Ovary (tissue), 10 donors: ENCODE measurements around the gene PTDSS2. TPM values are rescaled to one million over a fixed set of nuclear protein-coding genes. Genes with fewer than 3 reads are reported as not detected.
"Not testable (repeated sequence)": the region's sequence is repeated elsewhere in the genome, so short reads cannot be mapped to it uniquely, and the experiment has no call there.

ENCODE experiments used
- DNase-seq, 5 donors: peaks; one replicate each; pipeline ENCODE4 v3.0.0-alpha.2; 2019 to 2020
- H3K27ac ChIP-seq, 2 donors: fragments of 200-600 bp; one replicate each; pipeline versions ENCODE4 v1.5.1 to v1.8.0; 2019 to 2022
- H3K27me3 ChIP-seq: fragments of 200-600 bp; one replicate; pipeline ENCODE4 v1.8.0; 2022
- H3K36me3 ChIP-seq: fragments of 200-600 bp; sonication (generic); one replicate; pipeline ENCODE4 v1.5.1; 2019
- H3K4me1 ChIP-seq: one replicate; pipeline ENCODE4 v1.8.1; 2013; ENCODE audit warnings: mild to moderate bottlenecking, moderate library complexity; ENCODE audit not compliant: insufficient read depth
- H3K4me3 ChIP-seq: fragments of 200-600 bp; sonication (generic); one replicate; pipeline ENCODE4 v1.5.1; 2017
- H3K9me3 ChIP-seq, 2 donors: fragments of 200-600 bp in 1 of 2; sonication (generic) in 1 of 2; one replicate each; pipeline versions ENCODE4 v1.5.1 to v1.8.1; 2013 to 2019; ENCODE audit warnings: mild to moderate bottlenecking in 1 of 2, moderate library complexity in 1 of 2
- EP300 ChIP-seq: sonication (generic); formaldehyde crosslinking; IDR thresholded peaks from one replicate; pipeline ENCODE4 v1.6.1; 2017; ENCODE audit warnings: antibody characterized with exemption
- POLR2A ChIP-seq: fragments of 450-650 bp; IDR thresholded peaks from one replicate; pipeline ENCODE4 v1.6.1; 2017; ENCODE audit warnings: antibody characterized with exemption, mild to moderate bottlenecking, moderate library complexity
- WGBS, 3 donors: extraction: QIAGEN DNeasy Blood & Tissue Kit in 1 of 3; methylation state at CpG; one replicate each; pipeline versions ENCODE4 v1.1.5 to v1.1.7; 2013 to 2017; 5-methylcytosine and 5-hydroxymethylcytosine counted together
- intact Hi-C, 4 donors: fragments of 100-400 bp; cut with DNase I; formaldehyde crosslinking; loops; one replicate each; pipeline versions ENCODE4 v1.11.0 to v1.15.1; 2022 to 2023
- long read RNA-seq, 3 donors: library from polyadenylated mRNA in 2 of 3; unstranded in 2 of 3; transcript quantifications; one replicate each; pipeline ENCODE4 v2.0.0 and lab custom pipeline, GENCODE V29; 2021 to 2026
- polyA plus RNA-seq, 2 donors: library from polyadenylated mRNA; stranded (reverse); fragments of 200-250 nt in 1 of 2; fragments of 350-450 nt in 1 of 2; fragmentation: Illumina TruSeq in 1 of 2; extraction: RNeasy Lipid Tissue Mini Kit (QIAGEN cat#74804) in 1 of 2; gene quantifications; one replicate each; pipeline ENCODE4 v1.2.3, GENCODE V29; 2013 to 2014
- total RNA-seq, 7 donors: library from RNA; depleted of rRNA in 2 of 7; stranded (reverse); fragments of >200 nt in 2 of 7; fragmentation: NEBNext Ultra II Directional in 3 of 7; extraction: Animal tissue kit (Norgen Biotek cat#: 25700) in 3 of 7; gene quantifications; one replicate each; pipeline versions ENCODE4 v1.1.0 to v1.2.4, GENCODE V29; 2016 to 2023
- TF ChIP-seq, protein P1 (sequence below), 3 donors: fragments of 450-650 bp in 2 of 3; fragments of 200-600 bp in 1 of 3; IDR thresholded peaks; one replicate each; pipeline versions ENCODE4 v1.5.1 to v1.8.0; 2016 to 2022; ENCODE audit warnings: antibody characterized with exemption in 3 of 3, mild to moderate bottlenecking in 1 of 3
- donor health status: DM: no; HTN: no; CAD: no; lungs with moderate emphysema.
- donor health status: DM: no; HTN: no; CAD: no.
- donor health status: Bipolar disorder and iron deficiency.
- donor health status: DM: yes; HTN: yes; CAD: no.
- donor health status: DM: no; HTN: no; CAD: no.
- donor health status: DM: yes; HTN: yes; CAD: no.

PTDSS2 gene
- total RNA-seq = 10 to 100 TPM; 34.4 to 56.5 (median 42.7) TPM
- 10 to 100 TPM; 17.1 to 38.6 TPM for polyA plus RNA-seq
- long read RNA-seq, donor 1, partial matches to known transcripts = 21 of 30 reads
- long read RNA-seq, donor 1, other reads (novel, unspliced or antisense) = 7 of 30 reads
- long read RNA-seq, donor 2, transcript PTDSS2-201 (12 exons, 2,445 nt) = major isoform, 6 of 7 reads
- long read RNA-seq, donor 2, partial matches to known transcripts = 0 of 7 reads
- long read RNA-seq, donor 2, other reads (novel, unspliced or antisense) = 0 of 7 reads
- long read RNA-seq, donor 3, transcript PTDSS2-201 (12 exons, 2,445 nt) = major isoform, 61 of 106 reads
- long read RNA-seq, donor 3, partial matches to known transcripts = 11 of 106 reads
- long read RNA-seq, donor 3, other reads (novel, unspliced or antisense) = 33 of 106 reads

DNA sequence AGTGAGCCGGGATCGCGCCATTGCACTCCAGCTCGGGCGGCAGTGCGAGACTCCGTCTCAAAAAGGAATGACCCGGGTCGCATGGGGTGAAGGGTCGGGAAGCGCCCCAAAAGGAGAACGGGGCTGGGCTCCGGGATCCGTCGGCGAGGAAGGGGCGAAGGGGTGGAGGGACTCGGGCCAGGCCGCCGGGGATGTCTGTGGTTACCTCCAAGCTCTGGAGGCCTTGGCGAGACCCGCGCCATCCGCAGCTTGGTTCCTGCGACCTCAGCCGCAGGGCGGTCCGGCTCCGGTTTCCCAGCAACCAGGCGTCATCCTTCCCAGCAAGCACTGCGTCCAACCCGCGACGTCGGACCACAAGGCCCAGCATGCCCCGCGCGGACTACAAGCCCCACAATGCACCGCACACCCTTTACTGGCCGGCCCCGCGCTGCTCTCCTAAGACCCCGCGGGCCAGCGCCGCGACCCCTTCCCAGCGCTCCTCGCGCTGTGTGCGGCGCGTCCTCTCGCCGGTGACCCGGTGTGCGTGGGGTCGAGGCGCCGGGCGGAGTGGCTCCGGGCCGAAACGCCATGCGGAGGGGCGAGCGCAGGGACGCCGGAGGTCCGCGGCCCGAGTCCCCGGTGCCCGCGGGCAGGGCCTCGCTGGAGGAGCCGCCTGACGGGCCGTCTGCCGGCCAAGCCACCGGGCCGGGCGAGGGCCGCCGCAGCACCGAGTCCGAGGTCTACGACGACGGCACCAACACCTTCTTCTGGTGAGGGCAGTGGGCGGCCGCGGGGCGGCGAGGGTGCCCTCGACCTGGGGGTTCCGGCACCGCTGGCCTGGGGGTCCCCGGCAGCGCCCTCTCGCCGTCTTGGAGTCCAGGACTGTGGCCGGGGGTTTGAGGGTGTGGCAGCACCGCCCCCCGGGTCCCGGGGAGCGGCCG is at the start of gene PTDSS2:
PTDSS2 (plus strand) TSS at position 391 of the 920 bp plus-strand sequence; CDS start at position 568, 177 bp downstream.
- DNase-seq = peak; percentile 95 to 97 (median 96)
- peak within 1 kb of the TSS; percentile 99 for H3K4me3 ChIP-seq
- 0 to 1% (median 0%) methylated on average over 55 to 108 of the region's 108 CpGs for WGBS, 3 donors
- H3K36me3 ChIP-seq = no peaks in the 10 kb centered on the region
- peak; percentile 91 for TF ChIP-seq POLR2A
- peak; percentile 68 for TF ChIP-seq EP300
- TF ChIP-seq, protein P1, sequence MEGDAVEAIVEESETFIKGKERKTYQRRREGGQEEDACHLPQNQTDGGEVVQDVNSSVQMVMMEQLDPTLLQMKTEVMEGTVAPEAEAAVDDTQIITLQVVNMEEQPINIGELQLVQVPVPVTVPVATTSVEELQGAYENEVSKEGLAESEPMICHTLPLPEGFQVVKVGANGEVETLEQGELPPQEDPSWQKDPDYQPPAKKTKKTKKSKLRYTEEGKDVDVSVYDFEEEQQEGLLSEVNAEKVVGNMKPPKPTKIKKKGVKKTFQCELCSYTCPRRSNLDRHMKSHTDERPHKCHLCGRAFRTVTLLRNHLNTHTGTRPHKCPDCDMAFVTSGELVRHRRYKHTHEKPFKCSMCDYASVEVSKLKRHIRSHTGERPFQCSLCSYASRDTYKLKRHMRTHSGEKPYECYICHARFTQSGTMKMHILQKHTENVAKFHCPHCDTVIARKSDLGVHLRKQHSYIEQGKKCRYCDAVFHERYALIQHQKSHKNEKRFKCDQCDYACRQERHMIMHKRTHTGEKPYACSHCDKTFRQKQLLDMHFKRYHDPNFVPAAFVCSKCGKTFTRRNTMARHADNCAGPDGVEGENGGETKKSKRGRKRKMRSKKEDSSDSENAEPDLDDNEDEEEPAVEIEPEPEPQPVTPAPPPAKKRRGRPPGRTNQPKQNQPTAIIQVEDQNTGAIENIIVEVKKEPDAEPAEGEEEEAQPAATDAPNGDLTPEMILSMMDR (IDR thresholded peaks at IDR 0.05) = peak in 1 of 3 donors; percentile 34
- H3K27ac ChIP-seq = peak within 1 kb of the TSS in 1 of 2 donors; percentile 77
- intact Hi-C loops = loop anchor here (5.0 to 10.0 kb wide), 4 partner anchors 55 to 213 kb away; partner anchors contain the start of genes IFITM2 (in 1 of the 4), PSMD13 (in 1 of the 4), RNH1 (in 1 of the 4) and SIRT3 (in 1 of the 4)
- H3K4me1 ChIP-seq = peaks cover 2% of the 10 kb centered on the region
- no peaks in the 10 kb centered on the region for H3K9me3 ChIP-seq
- no peaks in the 10 kb centered on the region for H3K27me3 ChIP-seq

- H3K4me3 ChIP-seq, H3K36me3 ChIP-seq, H3K9me3 ChIP-seq, H3K27ac ChIP-seq, intact Hi-C loops, DNase-seq, H3K4me1 ChIP-seq, H3K27me3 ChIP-seq: not testable (repeated sequence)
- 99% methylated on average over 20 of the region's 52 CpGs; no CpG with 5 or more reads in 2 of the 3 donors for WGBS, 3 donors
Observed at GRCh38 chr11:401196-401595, 48.9 kb upstream of the PTDSS2 start.

DNA sequence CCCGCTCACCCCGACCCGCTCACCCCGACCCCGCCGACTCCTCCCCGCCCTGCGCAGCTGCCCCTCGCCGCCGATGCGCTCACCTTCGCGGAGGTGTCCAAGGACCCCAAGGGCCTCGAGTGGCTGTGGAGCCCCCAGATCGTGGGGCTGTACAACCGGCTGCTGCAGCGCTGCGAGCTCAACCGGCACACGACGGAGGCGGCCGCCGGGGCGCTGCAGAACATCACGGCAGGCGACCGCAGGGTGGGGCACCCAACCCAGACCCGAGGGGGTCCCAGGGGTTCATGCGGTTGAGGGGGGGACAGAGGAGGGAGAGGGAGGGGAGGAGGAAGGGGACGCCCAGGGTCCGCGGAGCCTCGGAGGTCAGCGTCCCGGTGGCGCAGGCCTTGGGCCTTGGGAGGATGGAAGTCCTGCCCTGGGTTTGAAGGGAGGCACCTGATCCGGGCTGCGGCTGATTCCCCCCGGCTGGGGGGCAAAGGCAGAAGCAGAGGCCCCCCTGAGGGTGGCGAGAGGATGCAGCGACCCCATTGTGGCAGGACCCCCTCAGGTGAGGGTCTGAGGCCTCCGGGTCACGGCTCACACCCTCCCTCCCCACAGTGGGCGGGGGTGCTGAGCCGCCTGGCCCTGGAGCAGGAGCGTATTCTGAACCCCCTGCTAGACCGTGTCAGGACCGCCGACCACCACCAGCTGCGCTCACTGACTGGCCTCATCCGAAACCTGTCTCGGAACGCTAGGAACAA is 46.9 kb upstream of the PTDSS2 start:
- TF ChIP-seq EP300 = no peak
- TF ChIP-seq, protein P1 (IDR thresholded peaks at IDR 0.05) = no peak
- TF ChIP-seq POLR2A = no peak
- no peaks in the 10 kb centered on the region for H3K27me3 ChIP-seq
- intact Hi-C loops = no loop called here
- no peaks in the 10 kb centered on the region for H3K9me3 ChIP-seq
- no peak overlapping the region for H3K4me3 ChIP-seq
- no peaks in the 10 kb centered on the region for H3K4me1 ChIP-seq
- 73 to 84% (median 82%) methylated on average over 24 to 55 of the region's 55 CpGs for WGBS, 3 donors
- no peaks in the 10 kb centered on the region for H3K36me3 ChIP-seq
- H3K27ac ChIP-seq = no peak overlapping the region
- DNase-seq = peak in 2 of 5 donors; percentile 22 to 27

GRCh38 chr11:403761-404431 is 46.2 kb upstream of the PTDSS2 start:
- intact Hi-C loops = no loop called here
- Histone ChIP-seq H3K4me3 (no peak overlapping the region), H3K36me3 (no peaks in the 10 kb centered on the region), H3K4me1 (no peaks in the 10 kb centered on the region), H3K27ac (no peak overlapping the region), H3K27me3 (no peaks in the 10 kb centered on the region), H3K9me3 (no peaks in the 10 kb centered on the region)
- WGBS, 3 donors = 89 to 94% (median 89%) methylated on average over 27 of the region's 27 CpGs
- no peak for TF ChIP-seq POLR2A
- TF ChIP-seq, protein P1 (IDR thresholded peaks at IDR 0.05) = no peak
- TF ChIP-seq EP300 = no peak
- DNase-seq = peak in 2 of 5 donors; percentile 31 to 36
